A673 (cell line): ENCODE results near the gene FAM83G.

Experiments used
- CTCF ChIP-seq: fragments of 300-800, 200-600 bp; sonication (generic); conservative IDR thresholded peaks from 2 replicates; pipeline ENCODE4 v1.5.1; 2017; ENCODE audit warnings: low read depth, mild to moderate bottlenecking, antibody characterized with exemption, low read length, moderate library complexity, mixed read lengths
- EZH2 ChIP-seq: fragments of 200-600 bp; sonication (generic); IDR thresholded peaks from 2 replicates; pipeline ENCODE4 v1.6.1; 2017; ENCODE audit warnings: borderline replicate concordance, low read depth, mild to moderate bottlenecking, mixed read lengths, antibody characterized with exemption, low read length; ENCODE audit not compliant: poor library complexity, severe bottlenecking

DNA sequence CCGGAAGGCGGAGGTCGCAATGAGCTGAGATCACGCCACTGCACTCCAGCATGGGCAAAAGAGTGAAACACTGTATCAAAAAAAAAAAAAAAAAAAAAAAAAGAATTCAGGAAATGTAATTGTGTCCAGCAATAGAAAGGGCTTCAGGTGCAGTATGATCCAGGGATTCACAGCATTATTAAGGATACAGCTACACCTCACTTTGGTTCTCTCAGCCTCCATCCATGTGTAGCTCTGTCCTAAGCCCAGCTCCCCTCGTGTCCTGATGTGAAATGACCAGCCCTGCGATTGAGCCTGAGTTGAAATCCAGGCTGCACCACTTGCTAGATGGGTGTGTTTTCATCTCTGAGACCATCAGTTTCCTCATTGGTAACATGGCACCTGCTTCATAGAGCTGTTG lies 49.6 kb downstream of the FAM83G start:
- TF ChIP-seq CTCF (no peak), EZH2 (no peak)
